Vagina (tissue), 2 donors: ENCODE measurements around the gene GDF15. TPM values are rescaled to one million over a fixed set of nuclear protein-coding genes. Genes with fewer than 3 reads are reported as not detected.

Experiments
- DNase-seq, 2 donors: peaks; one replicate each; pipeline ENCODE4 v3.0.0-alpha.2; 2017; ENCODE audit errors: extremely low spot score in 2 of 2
- H3K27ac ChIP-seq: fragments of 200-600 bp; sonication (generic); one replicate; pipeline ENCODE4 v1.5.1; 2019
- H3K27me3 ChIP-seq: fragments of 200-600 bp; sonication (generic); one replicate; pipeline ENCODE4 v1.5.1; 2019
- H3K36me3 ChIP-seq, 2 donors: fragments of 200-600 bp; sonication (generic); one replicate each; pipeline ENCODE4 v1.5.1; 2017 to 2019
- H3K4me1 ChIP-seq: fragments of 200-600 bp; sonication (generic); one replicate; pipeline ENCODE4 v1.5.1; 2019
- H3K4me3 ChIP-seq, 2 donors: fragments of 200-600 bp; sonication (generic); 1 replicate in 1 of 2; 2 replicates in 1 of 2; pipeline ENCODE4 v1.5.1; 2016 to 2019
- H3K9me3 ChIP-seq: fragments of 200-600 bp; sonication (generic); one replicate; pipeline ENCODE4 v1.5.1; 2019
- POLR2A ChIP-seq, 2 donors: fragments of 450-650 bp; IDR thresholded peaks; one replicate each; pipeline ENCODE4 v1.6.1; 2017; ENCODE audit warnings: antibody characterized with exemption in 2 of 2, mild to moderate bottlenecking in 2 of 2, moderate library complexity in 2 of 2
- POLR2AphosphoS5 ChIP-seq, 2 donors: sonication (generic); formaldehyde crosslinking; IDR thresholded peaks; one replicate each; pipeline ENCODE4 v1.9.0; 2017; ENCODE audit warnings: antibody characterized with exemption in 2 of 2, mild to moderate bottlenecking in 2 of 2, low read depth in 1 of 2; ENCODE audit not compliant: insufficient read depth in 1 of 2
- intact Hi-C: fragments of 100-400 bp; cut with DNase I; formaldehyde crosslinking; loops from one replicate; pipeline ENCODE4 v1.15.1; 2023
- total RNA-seq: library from RNA; depleted of rRNA; stranded (reverse); fragments of >200 nt; gene quantifications from one replicate; pipeline ENCODE4 v1.2.3, GENCODE V29; 2016
- TF ChIP-seq, protein P1 (sequence below), 3 experiments: fragments of 450-650 bp in 2 of 3; fragments of 200-600 bp in 1 of 3; sonication (generic) in 1 of 3; IDR thresholded peaks; one replicate each; pipeline ENCODE4 v1.5.1; 2017 to 2019; ENCODE audit warnings: antibody characterized with exemption in 3 of 3, mild to moderate bottlenecking in 2 of 3, moderate library complexity in 2 of 3

The GDF15 gene
- total RNA-seq, 1 donor from 2014 or later = 25.5 TPM

DNA sequence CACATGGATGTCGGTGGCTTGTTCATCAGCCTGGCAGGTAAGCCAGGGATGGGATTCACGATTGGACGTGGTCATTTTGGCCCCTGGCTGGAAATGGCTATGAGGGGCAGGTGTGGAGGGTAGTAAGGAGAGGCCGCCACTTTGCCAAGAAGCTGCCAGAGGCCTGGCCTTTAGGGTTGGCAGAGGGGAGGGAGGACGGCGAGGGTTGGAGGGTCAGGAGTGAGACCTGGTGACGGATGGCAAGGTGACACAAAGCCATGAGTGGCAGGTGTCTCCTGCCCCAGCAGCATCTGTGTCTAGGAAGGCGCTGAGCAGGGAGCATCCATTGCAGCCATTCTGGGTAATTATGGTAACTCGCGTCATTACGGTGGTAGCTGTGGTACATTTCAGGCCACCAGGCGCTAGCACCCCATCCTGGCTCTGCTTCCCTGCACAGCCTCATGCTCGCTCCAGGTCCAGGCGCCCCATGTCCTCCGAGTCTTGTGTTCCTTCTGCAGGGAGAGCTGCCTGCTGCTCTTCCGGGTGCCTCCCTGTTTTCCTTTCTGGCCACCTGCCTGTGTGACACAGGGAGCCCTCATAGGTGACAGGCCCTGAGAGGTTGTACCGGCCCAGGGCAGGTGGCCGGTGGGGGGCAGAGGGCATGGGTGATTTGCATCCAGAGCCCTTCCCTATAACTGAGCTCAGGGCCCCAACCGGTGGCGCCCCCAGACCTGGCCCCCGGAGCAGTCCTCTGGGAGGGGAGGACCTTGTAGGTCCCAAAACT, 37.5 kb downstream of the GDF15 start:
- intact Hi-C loops = no loop called here
- Histone ChIP-seq H3K9me3 (no peaks in the 10 kb centered on the region), H3K36me3 (no peaks in the 10 kb centered on the region), H3K27me3 (no peaks in the 10 kb centered on the region), H3K4me1 (peaks cover 89% of the 10 kb centered on the region), H3K27ac (peak overlapping the region; percentile 54), H3K4me3 (no peak overlapping the region)
- DNase-seq = no peak
- TF ChIP-seq POLR2AphosphoS5 (IDR thresholded peaks at IDR 0.05; ENCODE audit: insufficient read depth in 1 of 2, low read depth in 1 of 2) (no peak), POLR2A (IDR thresholded peaks at IDR 0.05) (no peak)
- TF ChIP-seq, protein P1, sequence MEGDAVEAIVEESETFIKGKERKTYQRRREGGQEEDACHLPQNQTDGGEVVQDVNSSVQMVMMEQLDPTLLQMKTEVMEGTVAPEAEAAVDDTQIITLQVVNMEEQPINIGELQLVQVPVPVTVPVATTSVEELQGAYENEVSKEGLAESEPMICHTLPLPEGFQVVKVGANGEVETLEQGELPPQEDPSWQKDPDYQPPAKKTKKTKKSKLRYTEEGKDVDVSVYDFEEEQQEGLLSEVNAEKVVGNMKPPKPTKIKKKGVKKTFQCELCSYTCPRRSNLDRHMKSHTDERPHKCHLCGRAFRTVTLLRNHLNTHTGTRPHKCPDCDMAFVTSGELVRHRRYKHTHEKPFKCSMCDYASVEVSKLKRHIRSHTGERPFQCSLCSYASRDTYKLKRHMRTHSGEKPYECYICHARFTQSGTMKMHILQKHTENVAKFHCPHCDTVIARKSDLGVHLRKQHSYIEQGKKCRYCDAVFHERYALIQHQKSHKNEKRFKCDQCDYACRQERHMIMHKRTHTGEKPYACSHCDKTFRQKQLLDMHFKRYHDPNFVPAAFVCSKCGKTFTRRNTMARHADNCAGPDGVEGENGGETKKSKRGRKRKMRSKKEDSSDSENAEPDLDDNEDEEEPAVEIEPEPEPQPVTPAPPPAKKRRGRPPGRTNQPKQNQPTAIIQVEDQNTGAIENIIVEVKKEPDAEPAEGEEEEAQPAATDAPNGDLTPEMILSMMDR (IDR thresholded peaks at IDR 0.05) = no peak

DNA sequence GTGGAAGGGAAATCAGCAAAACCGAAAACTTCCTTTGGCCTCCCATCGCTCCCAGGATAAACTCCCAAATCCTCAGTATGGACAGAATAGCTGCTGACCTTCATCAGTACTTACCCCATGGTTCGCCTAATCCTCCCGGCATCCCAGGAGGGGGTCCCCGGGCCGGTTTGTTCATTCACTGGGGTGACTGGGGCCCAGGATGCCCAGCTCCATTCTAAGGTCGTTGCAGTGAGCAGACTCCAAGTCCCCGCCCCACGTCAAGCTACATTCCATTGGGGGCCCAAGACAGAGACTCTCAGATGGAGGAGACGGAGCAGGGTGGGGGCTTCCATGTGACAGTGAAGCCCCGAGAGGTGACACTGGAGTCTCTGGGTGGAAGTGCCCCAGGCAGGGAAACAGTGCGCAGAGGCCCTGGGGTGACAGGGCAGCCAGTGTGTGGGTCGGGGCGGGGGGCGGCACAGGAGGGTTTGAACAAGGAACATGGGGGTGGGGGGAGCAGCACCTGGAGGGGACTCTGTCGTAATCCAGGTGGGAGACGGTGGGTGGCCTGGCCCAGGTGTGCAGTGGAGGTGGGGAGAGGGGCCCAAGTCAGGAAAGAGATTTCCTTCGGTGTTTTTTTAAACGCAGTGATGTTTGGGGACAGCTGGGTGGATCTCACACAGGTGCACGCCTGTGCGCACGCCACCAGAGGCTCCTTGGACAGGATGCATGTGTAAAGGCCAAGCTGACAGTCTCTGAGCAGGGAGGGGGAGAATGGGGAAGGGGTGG, 38.3 kb downstream of the GDF15 start:
- H3K36me3 ChIP-seq = no peaks in the 10 kb centered on the region
- H3K9me3 ChIP-seq = no peaks in the 10 kb centered on the region
- H3K27me3 ChIP-seq = no peaks in the 10 kb centered on the region
- H3K27ac ChIP-seq = peak overlapping the region; percentile 54
- DNase-seq = no peak
- H3K4me1 ChIP-seq = peaks cover 91% of the 10 kb centered on the region
- no peak overlapping the region for H3K4me3 ChIP-seq
- intact Hi-C loops = no loop called here
- TF ChIP-seq POLR2AphosphoS5 (IDR thresholded peaks at IDR 0.05; ENCODE audit: insufficient read depth in 1 of 2, low read depth in 1 of 2) (no peak), POLR2A (IDR thresholded peaks at IDR 0.05) (no peak)
- TF ChIP-seq, protein P1 (IDR thresholded peaks at IDR 0.05) = no peak

DNA sequence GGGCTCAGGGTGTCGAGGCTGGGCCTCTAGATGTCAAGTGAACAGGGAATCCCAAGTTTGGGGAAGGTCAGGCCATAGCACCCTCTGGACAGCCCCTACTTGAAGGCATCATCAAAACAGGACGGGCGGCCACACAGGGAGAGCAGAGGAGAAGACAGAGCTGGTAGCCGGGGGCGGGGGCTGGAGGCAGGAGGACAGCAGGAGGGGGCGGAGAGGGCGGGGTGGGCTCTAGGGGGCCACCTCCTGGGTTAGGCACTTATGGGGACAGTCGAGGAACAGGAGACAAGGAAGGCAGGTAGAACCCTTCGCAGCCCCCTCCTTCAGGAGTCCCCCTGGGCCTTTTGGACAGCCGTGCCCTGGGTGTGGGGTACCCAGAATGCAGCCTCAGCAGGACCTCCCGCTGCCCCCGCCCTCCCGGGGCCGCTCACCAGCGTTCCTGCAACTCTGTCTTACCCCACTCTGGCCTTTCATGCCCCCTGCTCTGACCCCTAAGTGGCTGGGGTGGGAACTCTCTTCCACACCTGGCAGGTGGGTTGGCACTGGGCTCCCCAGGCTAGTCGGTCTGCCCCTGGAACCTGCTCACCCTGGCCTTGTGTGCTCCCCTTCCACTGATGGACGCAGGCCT, 39.0 kb downstream of the GDF15 start:
- intact Hi-C loops = no loop called here
- peaks cover 95% of the 10 kb centered on the region for H3K4me1 ChIP-seq
- DNase-seq = no peak

DNA sequence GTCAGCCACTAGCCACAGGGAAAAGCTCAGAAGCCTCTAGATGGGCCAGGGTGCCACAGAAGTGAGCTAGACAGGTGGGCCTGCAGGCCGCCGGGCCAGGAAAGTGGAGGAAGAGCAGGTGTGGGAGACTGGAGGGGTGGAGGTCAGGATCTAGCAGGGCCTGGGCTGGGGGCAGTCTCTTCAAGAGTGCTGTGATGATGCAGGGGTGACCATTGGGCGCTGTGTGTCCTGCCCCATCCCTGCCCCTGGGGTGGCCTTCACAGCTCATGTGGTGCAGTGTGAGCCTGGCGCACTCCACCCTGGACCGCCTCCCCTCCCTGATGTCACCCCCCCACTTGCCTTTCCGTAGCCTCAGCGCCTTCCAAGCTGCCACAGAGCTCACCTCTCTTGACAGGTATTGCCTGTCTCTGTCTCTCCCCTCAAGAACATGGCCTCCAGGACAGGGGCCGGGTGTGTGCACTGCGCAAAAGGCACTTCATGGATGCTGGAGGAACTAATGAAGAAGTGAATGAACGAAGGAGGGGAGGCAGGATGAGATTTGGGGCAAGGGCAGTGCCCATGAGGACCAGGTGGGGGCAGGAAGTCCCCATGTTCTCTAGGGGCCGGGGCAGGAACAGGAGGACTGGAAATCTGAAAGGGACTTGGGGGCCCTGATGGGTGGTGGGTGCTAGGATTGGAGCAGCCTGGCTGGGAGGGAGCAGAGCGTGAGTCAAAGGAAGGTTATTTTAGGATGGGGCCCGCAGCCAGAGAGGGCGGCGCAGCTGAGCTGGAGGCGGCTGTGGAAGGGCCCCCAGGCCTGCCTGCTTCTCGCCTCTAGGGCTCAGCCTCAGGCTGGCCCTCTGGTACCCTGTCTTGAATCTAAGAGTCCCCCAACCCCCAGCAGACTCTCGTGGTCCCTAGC, 39.8 kb downstream of the GDF15 start:
- Histone ChIP-seq H3K9me3 (no peaks in the 10 kb centered on the region), H3K27me3 (no peaks in the 10 kb centered on the region), H3K4me3 (peak overlapping the region in 1 of 2 donors; percentile 8), H3K36me3 (no peaks in the 10 kb centered on the region), H3K27ac (peak overlapping the region; percentile 86), H3K4me1 (peaks cover 95% of the 10 kb centered on the region)
- no peak for TF ChIP-seq POLR2AphosphoS5 (IDR thresholded peaks at IDR 0.05; ENCODE audit: insufficient read depth in 1 of 2, low read depth in 1 of 2)
- TF ChIP-seq, protein P1 (IDR thresholded peaks at IDR 0.05) = no peak
- no peak for TF ChIP-seq POLR2A (IDR thresholded peaks at IDR 0.05)
- no peak for DNase-seq
- intact Hi-C loops = no loop called here

More for the DNA sequence above, 39.0 kb downstream of the GDF15 start:
- no peaks in the 10 kb centered on the region for H3K9me3 ChIP-seq
- H3K36me3 ChIP-seq = no peaks in the 10 kb centered on the region
- H3K27ac ChIP-seq = peak overlapping the region; percentile 86
- TF ChIP-seq POLR2A (IDR thresholded peaks at IDR 0.05) (no peak), POLR2AphosphoS5 (IDR thresholded peaks at IDR 0.05; ENCODE audit: insufficient read depth in 1 of 2, low read depth in 1 of 2) (no peak)
- TF ChIP-seq, protein P1 (IDR thresholded peaks at IDR 0.05) = no peak
- H3K4me3 ChIP-seq = no peak overlapping the region
- H3K27me3 ChIP-seq = no peaks in the 10 kb centered on the region
